ENCODE results near the gene SORCS1. TPM values are rescaled to one million over a fixed set of nuclear protein-coding genes. Genes with fewer than 3 reads are reported as not detected.

Gene SORCS1
- polyA plus RNA-seq, 3 donors, result 0.09 TPM; not detected in 2

- peaks cover 6 to 7% of the 10 kb centered on the region in 2 donors for H3K4me1 ChIP-seq (ENCODE audit: control insufficient read depth in 1 of 2, insufficient read depth in 2 of 2, low read length in 2 of 2)
- peaks cover 0 to 9% (median 2%) of the 10 kb centered on the region in 7 donors for H3K9me3 Mint-ChIP-seq
- H4K20me1 ChIP-seq (ENCODE audit: insufficient read depth, low read length), result no peaks in the 10 kb centered on the region
- no peaks in the 10 kb centered on the region for H3K36me3 Mint-ChIP-seq
- H3K27me3 Mint-ChIP-seq (ENCODE audit: low read depth in 3 of 3), result peaks cover 0 to 4% (median 1%) of the 10 kb centered on the region in 3 donors
- H3K4me3 Mint-ChIP-seq, result peak overlapping the region in 1 of 2 donors; percentile 30
- H3K4me2 ChIP-seq (replicated peaks; ENCODE audit: extremely low read depth, low read length, poor library complexity, severe bottlenecking), result no peak overlapping the region
- peak overlapping the region; percentile 59 for H2AFZ ChIP-seq (ENCODE audit: insufficient read depth, low read depth, low read length, poor library complexity, severe bottlenecking)
- DNase-seq, result no peak
- no peaks in the 10 kb centered on the region for H3K27me3 ChIP-seq (ENCODE audit: control insufficient read depth in 2 of 2, insufficient read depth in 2 of 2, low read length in 2 of 2)
- peaks cover 12% of the 10 kb centered on the region for H3K4me1 Mint-ChIP-seq
- intact Hi-C loops (cut with micrococcal nuclease), result no loop called here
- no peak overlapping the region for H3K9ac ChIP-seq (ENCODE audit: insufficient read depth, low read length, poor library complexity, severe bottlenecking)
- no peaks in the 10 kb centered on the region for H3K36me3 ChIP-seq (replicated peaks in 1 of 2; ENCODE audit: control insufficient read depth in 1 of 2, insufficient read depth in 2 of 2, low read length in 2 of 2)
- no peak overlapping the region for H3K27ac Mint-ChIP-seq
- no peaks in the 10 kb centered on the region for H3K9me3 ChIP-seq (replicated peaks in 1 of 2; ENCODE audit: control insufficient read depth in 1 of 2, insufficient read depth in 1 of 2, low read length in 2 of 2)
- H3K27ac ChIP-seq (ENCODE audit: low read depth in 1 of 2, low read length in 2 of 2), result no peak overlapping the region
- no peak for TF ChIP-seq CTCF (IDR thresholded peaks at IDR 0.05)
- no peaks in the 10 kb centered on the region for H3K79me2 ChIP-seq (ENCODE audit: insufficient read depth, low read length)
- WGBS (ENCODE audit: insufficient coverage), result no CpG with 5 or more reads among the region's 3 CpGs
- no peak overlapping the region for H3K4me3 ChIP-seq (replicated peaks in 1 of 3; ENCODE audit: low read depth in 2 of 3, low read length in 3 of 3)
Observed at GRCh38 chr10:106967452-106967851, 197.1 kb downstream of the SORCS1 start.

- Mint-ChIP-seq H3K27ac (peak overlapping the region in 6 of 7 donors; percentile 62 to 90 (median 82)), H3K36me3 (no peaks in the 10 kb centered on the region), H3K9me3 (no peaks in the 10 kb centered on the region), H3K4me1 (peaks cover 46% of the 10 kb centered on the region), H3K4me3 (no peak overlapping the region), H3K27me3 (ENCODE audit: low read depth in 3 of 3) (no peaks in the 10 kb centered on the region)
- H3K79me2 ChIP-seq (ENCODE audit: insufficient read depth, low read length), result no peaks in the 10 kb centered on the region
- no peaks in the 10 kb centered on the region for H3K36me3 ChIP-seq (replicated peaks in 1 of 2; ENCODE audit: control insufficient read depth in 1 of 2, insufficient read depth in 2 of 2, low read length in 2 of 2)
- H3K9ac ChIP-seq (ENCODE audit: insufficient read depth, low read length, poor library complexity, severe bottlenecking), result no peak overlapping the region
- TF ChIP-seq CTCF (IDR thresholded peaks at IDR 0.05), result no peak
- H3K27ac ChIP-seq (ENCODE audit: low read depth in 1 of 2, low read length in 2 of 2), result no peak overlapping the region
- no peak overlapping the region for H3K4me3 ChIP-seq (replicated peaks in 1 of 3; ENCODE audit: low read depth in 2 of 3, low read length in 3 of 3)
- H3K9me3 ChIP-seq (replicated peaks in 1 of 2; ENCODE audit: control insufficient read depth in 1 of 2, insufficient read depth in 1 of 2, low read length in 2 of 2), result no peaks in the 10 kb centered on the region
- intact Hi-C loops (cut with micrococcal nuclease), result no loop called here
- no peak overlapping the region for H2AFZ ChIP-seq (ENCODE audit: insufficient read depth, low read depth, low read length, poor library complexity, severe bottlenecking)
- DNase-seq, result no peak
- H3K27me3 ChIP-seq (ENCODE audit: control insufficient read depth in 2 of 2, insufficient read depth in 2 of 2, low read length in 2 of 2), result no peaks in the 10 kb centered on the region
- no peaks in the 10 kb centered on the region for H4K20me1 ChIP-seq (ENCODE audit: insufficient read depth, low read length)
- H3K4me1 ChIP-seq (ENCODE audit: control insufficient read depth in 1 of 2, insufficient read depth in 2 of 2, low read length in 2 of 2), result peaks cover 38 to 42% of the 10 kb centered on the region in 2 donors
- no peak overlapping the region for H3K4me2 ChIP-seq (replicated peaks; ENCODE audit: extremely low read depth, low read length, poor library complexity, severe bottlenecking)
- no CpG with 5 or more reads among the region's 1 CpG for WGBS (ENCODE audit: insufficient coverage)
Observed at GRCh38 chr10:106960812-106961211, 203.7 kb downstream of the SORCS1 start.

All from CD14-positive monocyte (primary cell).